DND-41 (cell line): Measurements from ENCODE around the gene CCDC183.
"Not testable (repeated sequence)": the region's sequence is repeated elsewhere in the genome, so short reads cannot be mapped to it uniquely, and the experiment has no call there.

Source experiments
- EZH2 ChIP-seq: IDR thresholded peaks from 3 replicates; pipeline ENCODE4 v1.6.1; 2012; ENCODE audit warnings: borderline replicate concordance, low read depth, mild to moderate bottlenecking, moderate library complexity, low read length, inconsistent platforms; ENCODE audit not compliant: severe bottlenecking
- TF ChIP-seq, protein P1 (sequence below): IDR thresholded peaks from 2 replicates; pipeline ENCODE4 v1.5.1; 2012; ENCODE audit warnings: borderline replicate concordance, low read length, moderate library complexity, mild to moderate bottlenecking; ENCODE audit not compliant: poor library complexity, severe bottlenecking; ENCODE audit errors: extremely low read depth

GRCh38 chr9:136837856-136838277 lies 41.7 kb downstream of the CCDC183 start:
- not testable (repeated sequence) for TF ChIP-seq EZH2
- TF ChIP-seq, protein P1, sequence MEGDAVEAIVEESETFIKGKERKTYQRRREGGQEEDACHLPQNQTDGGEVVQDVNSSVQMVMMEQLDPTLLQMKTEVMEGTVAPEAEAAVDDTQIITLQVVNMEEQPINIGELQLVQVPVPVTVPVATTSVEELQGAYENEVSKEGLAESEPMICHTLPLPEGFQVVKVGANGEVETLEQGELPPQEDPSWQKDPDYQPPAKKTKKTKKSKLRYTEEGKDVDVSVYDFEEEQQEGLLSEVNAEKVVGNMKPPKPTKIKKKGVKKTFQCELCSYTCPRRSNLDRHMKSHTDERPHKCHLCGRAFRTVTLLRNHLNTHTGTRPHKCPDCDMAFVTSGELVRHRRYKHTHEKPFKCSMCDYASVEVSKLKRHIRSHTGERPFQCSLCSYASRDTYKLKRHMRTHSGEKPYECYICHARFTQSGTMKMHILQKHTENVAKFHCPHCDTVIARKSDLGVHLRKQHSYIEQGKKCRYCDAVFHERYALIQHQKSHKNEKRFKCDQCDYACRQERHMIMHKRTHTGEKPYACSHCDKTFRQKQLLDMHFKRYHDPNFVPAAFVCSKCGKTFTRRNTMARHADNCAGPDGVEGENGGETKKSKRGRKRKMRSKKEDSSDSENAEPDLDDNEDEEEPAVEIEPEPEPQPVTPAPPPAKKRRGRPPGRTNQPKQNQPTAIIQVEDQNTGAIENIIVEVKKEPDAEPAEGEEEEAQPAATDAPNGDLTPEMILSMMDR, result not testable (repeated sequence)
